Measurements from ENCODE around the gene FRMD6.

FRMD6 gene

GRCh38 chr14:51651388-51652167 lies at the start of gene FRMD6:
Gene FRMD6 (plus strand): TSS chr14:51651910. CDS start chr14:51689837, 37,927 bp downstream.
- H3K4me3 Mint-ChIP-seq: peak within 1 kb of the TSS; percentile 86
- H3K27ac Mint-ChIP-seq: peak within 1 kb of the TSS; percentile 85
- no peaks in the 10 kb centered on the region for H3K9me3 Mint-ChIP-seq
- DNase-seq (ENCODE audit: low spot score): peak; percentile 76
- H3K27me3 Mint-ChIP-seq (ENCODE audit: low read depth): peaks cover 6% of the 10 kb centered on the region
- peaks cover 22% of the 10 kb centered on the region for H3K4me1 Mint-ChIP-seq (ENCODE audit: low read depth)
- no peaks in the 10 kb centered on the region for H3K36me3 Mint-ChIP-seq (ENCODE audit: low read depth)

- H3K27me3 Mint-ChIP-seq (ENCODE audit: low read depth): peaks cover 11% of the 10 kb centered on the region
Observed at GRCh38 chr14:51602310-51602709, 49.4 kb upstream of the FRMD6 start.

GRCh38 chr14:51603495-51603894 lies 48.2 kb upstream of the FRMD6 start:
- Mint-ChIP-seq H3K36me3 (ENCODE audit: low read depth) (no peaks in the 10 kb centered on the region), H3K9me3 (no peaks in the 10 kb centered on the region), H3K27me3 (ENCODE audit: low read depth) (peaks cover 9% of the 10 kb centered on the region), H3K27ac (no peak overlapping the region), H3K4me1 (ENCODE audit: low read depth) (no peaks in the 10 kb centered on the region), H3K4me3 (no peak overlapping the region)
- DNase-seq (ENCODE audit: low spot score): no peak

More at GRCh38 chr14:51602310-51602709, 49.4 kb upstream of the FRMD6 start:
- no peak for DNase-seq (ENCODE audit: low spot score)
- Mint-ChIP-seq H3K4me1 (ENCODE audit: low read depth) (no peaks in the 10 kb centered on the region), H3K36me3 (ENCODE audit: low read depth) (no peaks in the 10 kb centered on the region), H3K4me3 (no peak overlapping the region), H3K9me3 (no peaks in the 10 kb centered on the region), H3K27ac (no peak overlapping the region)

GRCh38 chr14:51604073-51604472 lies 47.6 kb upstream of the FRMD6 start:
- H3K4me3 Mint-ChIP-seq: no peak overlapping the region

GRCh38 chr14:51605575-51605974 lies 46.1 kb upstream of the FRMD6 start:
- Mint-ChIP-seq H3K4me3 (no peak overlapping the region), H3K27ac (no peak overlapping the region), H3K4me1 (ENCODE audit: low read depth) (no peaks in the 10 kb centered on the region), H3K9me3 (no peaks in the 10 kb centered on the region), H3K36me3 (ENCODE audit: low read depth) (no peaks in the 10 kb centered on the region), H3K27me3 (ENCODE audit: low read depth) (peaks cover 7% of the 10 kb centered on the region)
- DNase-seq (ENCODE audit: low spot score): no peak

More at GRCh38 chr14:51604073-51604472, 47.6 kb upstream of the FRMD6 start:
- Mint-ChIP-seq H3K36me3 (ENCODE audit: low read depth) (no peaks in the 10 kb centered on the region), H3K4me1 (ENCODE audit: low read depth) (no peaks in the 10 kb centered on the region), H3K27ac (no peak overlapping the region), H3K27me3 (ENCODE audit: low read depth) (peaks cover 8% of the 10 kb centered on the region), H3K9me3 (no peaks in the 10 kb centered on the region)
- no peak for DNase-seq (ENCODE audit: low spot score)

GRCh38 chr14:51607711-51608110 lies 44.0 kb upstream of the FRMD6 start:
- Mint-ChIP-seq H3K27me3 (ENCODE audit: low read depth) (peaks cover 7% of the 10 kb centered on the region), H3K36me3 (ENCODE audit: low read depth) (no peaks in the 10 kb centered on the region), H3K4me3 (no peak overlapping the region), H3K9me3 (no peaks in the 10 kb centered on the region), H3K4me1 (ENCODE audit: low read depth) (no peaks in the 10 kb centered on the region), H3K27ac (no peak overlapping the region)
- no peak for DNase-seq (ENCODE audit: low spot score)

- H3K27ac Mint-ChIP-seq: no peak overlapping the region
- peaks cover 4% of the 10 kb centered on the region for H3K27me3 Mint-ChIP-seq (ENCODE audit: low read depth)
- no peak overlapping the region for H3K4me3 Mint-ChIP-seq
- H3K4me1 Mint-ChIP-seq (ENCODE audit: low read depth): no peaks in the 10 kb centered on the region
- no peak for DNase-seq (ENCODE audit: low spot score)
- no peaks in the 10 kb centered on the region for H3K36me3 Mint-ChIP-seq (ENCODE audit: low read depth)
- H3K9me3 Mint-ChIP-seq: no peaks in the 10 kb centered on the region
Observed at GRCh38 chr14:51609251-51609954, 42.3 kb upstream of the FRMD6 start.

GRCh38 chr14:51609955-51610283 lies 41.8 kb upstream of the FRMD6 start:
- DNase-seq (ENCODE audit: low spot score): no peak
- Mint-ChIP-seq H3K36me3 (ENCODE audit: low read depth) (no peaks in the 10 kb centered on the region), H3K4me3 (no peak overlapping the region), H3K27ac (no peak overlapping the region), H3K27me3 (ENCODE audit: low read depth) (peaks cover 4% of the 10 kb centered on the region), H3K4me1 (ENCODE audit: low read depth) (no peaks in the 10 kb centered on the region), H3K9me3 (no peaks in the 10 kb centered on the region)

- DNase-seq (ENCODE audit: low spot score): no peak
- Mint-ChIP-seq H3K27me3 (ENCODE audit: low read depth) (peaks cover 4% of the 10 kb centered on the region), H3K4me3 (no peak overlapping the region)
Observed at GRCh38 chr14:51610771-51611170, 40.9 kb upstream of the FRMD6 start.

GRCh38 chr14:51612449-51612848 lies 39.3 kb upstream of the FRMD6 start:
- Mint-ChIP-seq H3K27ac (no peak overlapping the region), H3K9me3 (no peaks in the 10 kb centered on the region), H3K4me1 (ENCODE audit: low read depth) (no peaks in the 10 kb centered on the region), H3K4me3 (no peak overlapping the region), H3K36me3 (ENCODE audit: low read depth) (no peaks in the 10 kb centered on the region), H3K27me3 (ENCODE audit: low read depth) (peaks cover 4% of the 10 kb centered on the region)
- no peak for DNase-seq (ENCODE audit: low spot score)

More at GRCh38 chr14:51610771-51611170, 40.9 kb upstream of the FRMD6 start:
- Mint-ChIP-seq H3K27ac (no peak overlapping the region), H3K4me1 (ENCODE audit: low read depth) (no peaks in the 10 kb centered on the region), H3K36me3 (ENCODE audit: low read depth) (no peaks in the 10 kb centered on the region), H3K9me3 (no peaks in the 10 kb centered on the region)

GRCh38 chr14:51613416-51613815 lies 38.3 kb upstream of the FRMD6 start:
- no peak overlapping the region for H3K27ac Mint-ChIP-seq
- no peaks in the 10 kb centered on the region for H3K36me3 Mint-ChIP-seq (ENCODE audit: low read depth)
- peaks cover 6% of the 10 kb centered on the region for H3K27me3 Mint-ChIP-seq (ENCODE audit: low read depth)
- H3K4me3 Mint-ChIP-seq: no peak overlapping the region
- DNase-seq (ENCODE audit: low spot score): no peak
- no peaks in the 10 kb centered on the region for H3K4me1 Mint-ChIP-seq (ENCODE audit: low read depth)
- H3K9me3 Mint-ChIP-seq: no peaks in the 10 kb centered on the region

- DNase-seq (ENCODE audit: low spot score): no peak
Observed at GRCh38 chr14:51614707-51615106, 37.0 kb upstream of the FRMD6 start.

GRCh38 chr14:51616256-51616655 lies 35.5 kb upstream of the FRMD6 start:
- H3K4me3 Mint-ChIP-seq: no peak overlapping the region
- no peak for DNase-seq (ENCODE audit: low spot score)
- H3K9me3 Mint-ChIP-seq: no peaks in the 10 kb centered on the region
- H3K4me1 Mint-ChIP-seq (ENCODE audit: low read depth): no peaks in the 10 kb centered on the region
- no peak overlapping the region for H3K27ac Mint-ChIP-seq
- peaks cover 2% of the 10 kb centered on the region for H3K27me3 Mint-ChIP-seq (ENCODE audit: low read depth)
- H3K36me3 Mint-ChIP-seq (ENCODE audit: low read depth): no peaks in the 10 kb centered on the region

More at GRCh38 chr14:51614707-51615106, 37.0 kb upstream of the FRMD6 start:
- Mint-ChIP-seq H3K4me1 (ENCODE audit: low read depth) (no peaks in the 10 kb centered on the region), H3K27me3 (ENCODE audit: low read depth) (peaks cover 2% of the 10 kb centered on the region), H3K9me3 (no peaks in the 10 kb centered on the region), H3K27ac (no peak overlapping the region), H3K4me3 (no peak overlapping the region), H3K36me3 (ENCODE audit: low read depth) (no peaks in the 10 kb centered on the region)

- Mint-ChIP-seq H3K27me3 (ENCODE audit: low read depth) (peaks cover 2% of the 10 kb centered on the region), H3K4me1 (ENCODE audit: low read depth) (no peaks in the 10 kb centered on the region), H3K9me3 (no peaks in the 10 kb centered on the region), H3K36me3 (ENCODE audit: low read depth) (no peaks in the 10 kb centered on the region), H3K27ac (no peak overlapping the region), H3K4me3 (no peak overlapping the region)
- DNase-seq (ENCODE audit: low spot score): no peak
Observed at GRCh38 chr14:51616724-51617409, 34.8 kb upstream of the FRMD6 start.

All from T-helper 2 cell treated with Interferon-gamma antibody and Interleukin-4, amounts not matched to agents 5 μg/mL and 100 μg/mL, for 36 hours (primary cell).